ENCODE measurements around the gene KCNC2.

- no peak for TF ChIP-seq E2F1 (CRISPR knock-in tag; IDR thresholded peaks at IDR 0.05)
- no peak for TF ChIP-seq YY1 (IDR thresholded peaks at IDR 0.05; ENCODE audit: borderline replicate concordance in 1 of 3, control insufficient read depth in 1 of 3, extremely low read depth in 1 of 3, insufficient read depth in 3 of 3, insufficient read length in 1 of 3, insufficient replicate concordance in 2 of 3, low read depth in 1 of 3, low read length in 2 of 3)
- no peak for TF ChIP-seq EP300 (IDR thresholded peaks at IDR 0.05; ENCODE audit: low read length)
- no peak for TF ChIP-seq SMARCE1 (IDR thresholded peaks at IDR 0.05)
- no peak for TF ChIP-seq TAF1 (IDR thresholded peaks at IDR 0.05; ENCODE audit: control insufficient read depth, extremely low read depth, insufficient read depth, low read length, severe bottlenecking)
- TF ChIP-seq JUNB (CRISPR knock-in tag; conservative IDR thresholded peaks at IDR 0.05) = no peak
- TF ChIP-seq ZNF184 (CRISPR knock-in tag; IDR thresholded peaks at IDR 0.05) = no peak
- no peak for TF ChIP-seq CBX8 (IDR thresholded peaks at IDR 0.05; ENCODE audit: borderline replicate concordance, extremely low read depth, low read depth, low read length, poor library complexity, severe bottlenecking)
- no peak for TF ChIP-seq NKRF (IDR thresholded peaks at IDR 0.05; ENCODE audit: borderline replicate concordance)
Measured at GRCh38 chr12:75177997-75178396, 31.6 kb downstream of the KCNC2 start.
